Frontal cortex (tissue), 4 donors: ENCODE results near the gene GULP1. TPM values are rescaled to one million over a fixed set of nuclear protein-coding genes. Genes with fewer than 3 reads are reported as not detected.
"Not testable (repeated sequence)": the region's sequence is repeated elsewhere in the genome, so short reads cannot be mapped to it uniquely, and the experiment has no call there.

Experiments
- DNase-seq, 2 donors: peaks; one replicate each; pipeline ENCODE4 v3.0.0; 2012; ENCODE audit warnings: low spot score in 2 of 2
- FAIRE-seq: peaks from 2 replicates; lab custom pipeline; 2012; peaks lifted over from hg19 to GRCh38; lab: Jason Lieb, UNC
- total RNA-seq: library from RNA; depleted of rRNA; stranded (reverse); fragments of >200 nt; gene quantifications from one replicate; pipeline ENCODE4 v1.2.3, GENCODE V29; 2014
- donor health status: control.
- donor health status: control.
- donor health status: control.

GULP1 gene
- total RNA-seq, 1 donor from 2014 or later = 51.4 TPM

- no peak for DNase-seq
- no peak for FAIRE-seq
Measured at GRCh38 chr2:188449971-188450370, 158.3 kb downstream of the GULP1 start.

GRCh38 chr2:188450732-188451483 is 159.2 kb downstream of the GULP1 start:
- no peak for FAIRE-seq

GRCh38 chr2:188452084-188452483 is 160.4 kb downstream of the GULP1 start:
- FAIRE-seq = no peak

More at GRCh38 chr2:188450732-188451483, 159.2 kb downstream of the GULP1 start:
- DNase-seq = no peak

GRCh38 chr2:188456114-188456909 is 164.6 kb downstream of the GULP1 start:
- no peak for FAIRE-seq

More at GRCh38 chr2:188452084-188452483, 160.4 kb downstream of the GULP1 start:
- no peak for DNase-seq

GRCh38 chr2:188459061-188459460 is 167.4 kb downstream of the GULP1 start:
- no peak for DNase-seq
- no peak for FAIRE-seq

More at GRCh38 chr2:188456114-188456909, 164.6 kb downstream of the GULP1 start:
- no peak for DNase-seq

GRCh38 chr2:188466078-188466477 is 174.4 kb downstream of the GULP1 start:
- FAIRE-seq, DNase-seq: not testable (repeated sequence)

GRCh38 chr2:188466761-188467160 is 175.1 kb downstream of the GULP1 start:
- FAIRE-seq (no peak), DNase-seq (no peak)

- DNase-seq = no peak
- no peak for FAIRE-seq
Measured at GRCh38 chr2:188471166-188471565, 179.5 kb downstream of the GULP1 start.

- no peak for FAIRE-seq
Measured at GRCh38 chr2:188473306-188473705, 181.6 kb downstream of the GULP1 start.

GRCh38 chr2:188474316-188474715 is 182.6 kb downstream of the GULP1 start:
- FAIRE-seq (no peak), DNase-seq (no peak)

More at GRCh38 chr2:188473306-188473705, 181.6 kb downstream of the GULP1 start:
- DNase-seq = no peak

GRCh38 chr2:188475945-188476344 is 184.3 kb downstream of the GULP1 start:
- FAIRE-seq = no peak
- no peak for DNase-seq

GRCh38 chr2:188477564-188478103 is 186.0 kb downstream of the GULP1 start:
- FAIRE-seq (no peak), DNase-seq (no peak)

- DNase-seq (no peak), FAIRE-seq (no peak)
Measured at GRCh38 chr2:188478724-188479123, 187.1 kb downstream of the GULP1 start.

GRCh38 chr2:188481474-188481873 is 189.8 kb downstream of the GULP1 start:
- FAIRE-seq = no peak

GRCh38 chr2:188485496-188485895 is 193.8 kb downstream of the GULP1 start:
- no peak for FAIRE-seq

More at GRCh38 chr2:188481474-188481873, 189.8 kb downstream of the GULP1 start:
- DNase-seq = no peak

GRCh38 chr2:188492751-188493150 is 201.1 kb downstream of the GULP1 start:
- DNase-seq = no peak
- FAIRE-seq = no peak

More at GRCh38 chr2:188485496-188485895, 193.8 kb downstream of the GULP1 start:
- no peak for DNase-seq

GRCh38 chr2:188494906-188495305 is 203.2 kb downstream of the GULP1 start:
- DNase-seq (no peak), FAIRE-seq (no peak)

- FAIRE-seq = no peak
- DNase-seq = no peak
Measured at GRCh38 chr2:188495969-188496431, 204.3 kb downstream of the GULP1 start.

GRCh38 chr2:188497726-188498125 is 206.1 kb downstream of the GULP1 start:
- DNase-seq = no peak
- no peak for FAIRE-seq

GRCh38 chr2:188503975-188504374 is 212.3 kb downstream of the GULP1 start:
- FAIRE-seq = no peak
- DNase-seq = no peak
